Measurements from ENCODE around the gene POU3F3.

DNA sequence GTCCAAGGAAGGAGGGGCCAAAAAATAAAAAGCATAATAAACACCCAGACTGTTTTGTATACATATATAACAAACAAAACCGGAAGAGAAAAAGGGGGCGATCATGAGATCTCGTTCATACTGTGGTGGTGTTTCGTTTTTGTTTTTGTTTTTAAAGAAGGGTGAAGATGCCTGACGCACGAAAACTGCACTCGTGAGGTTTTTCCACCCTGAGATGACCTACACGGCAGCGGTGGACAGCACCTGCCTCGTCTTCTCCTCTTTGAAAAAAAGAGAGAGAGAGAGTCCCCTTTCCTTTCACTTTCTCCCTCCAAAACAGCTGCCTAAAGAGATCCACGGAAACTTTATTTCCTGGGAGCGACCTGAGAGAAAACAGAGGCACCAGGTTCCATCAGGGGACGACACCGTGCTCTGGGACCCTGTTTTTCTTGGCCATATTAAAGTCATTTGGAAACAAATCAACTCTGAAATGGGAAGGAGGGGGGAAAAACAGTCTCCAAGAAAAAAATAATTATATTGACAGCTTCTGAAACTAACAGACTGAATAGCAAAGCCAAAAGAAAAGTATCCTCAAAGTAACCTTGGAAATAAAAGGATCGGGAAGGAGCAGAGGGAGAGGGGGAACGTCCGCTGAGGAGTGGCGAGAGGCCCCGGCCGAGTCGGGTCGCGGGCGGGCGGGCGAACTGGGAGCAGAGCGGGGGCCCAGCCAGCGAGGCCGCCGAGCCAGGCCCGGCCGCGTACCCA lies 3.5 kb downstream of the POU3F3 start:
- no peak for TF ChIP-seq EZH2 (IDR thresholded peaks at IDR 0.05)
- no peak for TF ChIP-seq POLR2AphosphoS5 (IDR thresholded peaks at IDR 0.05; ENCODE audit: borderline replicate concordance, low read depth, low read length)
- no peak for TF ChIP-seq FOXP2 (optimal IDR thresholded peaks at IDR 0.05; ENCODE audit: control extremely low read depth, extremely low read length, insufficient read depth)

All from SK-N-MC (cell line).